GM12801 (cell line): Measurements from ENCODE around the gene GATD1.

Source experiments
- CTCF ChIP-seq: IDR thresholded peaks from one replicate; pipeline ENCODE4 v1.5.1; 2011; ENCODE audit warnings: control low read depth; ENCODE audit not compliant: insufficient read length; ENCODE audit errors: extremely low read depth

GATD1 gene

GRCh38 chr11:816433-816779, 39.1 kb upstream of the GATD1 start:
- no peak for TF ChIP-seq CTCF

- no peak for TF ChIP-seq CTCF
These were observed 38.6 kb upstream of the GATD1 start for GRCh38 chr11:815675-816432.

- no peak for TF ChIP-seq CTCF
These were observed 36.3 kb upstream of the GATD1 start for GRCh38 chr11:813456-814096.

GRCh38 chr11:813072-813455, 35.8 kb upstream of the GATD1 start:
- no peak for TF ChIP-seq CTCF

GRCh38 chr11:812390-812789, 35.1 kb upstream of the GATD1 start:
- no peak for TF ChIP-seq CTCF

GRCh38 chr11:811446-812245, 34.4 kb upstream of the GATD1 start:
- no peak for TF ChIP-seq CTCF

- no peak for TF ChIP-seq CTCF
These were observed 32.8 kb upstream of the GATD1 start for GRCh38 chr11:810040-810567.
